Retinal pigment epithelial cell (primary cell): ENCODE results near the gene GALNT12.

Experiments
- DNase-seq: peaks from one replicate; pipeline ENCODE4 v3.0.0-alpha.2; 2010; ENCODE audit warnings: low read depth
- H3K4me3 ChIP-seq: 2 replicates; pipeline ENCODE4 v1.5.1; 2011; ENCODE audit warnings: mild to moderate bottlenecking, low read length, control low read depth, moderate library complexity
- CTCF ChIP-seq: conservative IDR thresholded peaks from 2 replicates; pipeline ENCODE4 v1.5.1; 2011; ENCODE audit warnings: low read depth, low read length, control low read depth, inconsistent platforms

GALNT12 gene

GRCh38 chr9:98850851-98851729, 43.6 kb downstream of the GALNT12 start:
- no peak for DNase-seq
- TF ChIP-seq CTCF = no peak
- H3K4me3 ChIP-seq = no peak overlapping the region

DNA sequence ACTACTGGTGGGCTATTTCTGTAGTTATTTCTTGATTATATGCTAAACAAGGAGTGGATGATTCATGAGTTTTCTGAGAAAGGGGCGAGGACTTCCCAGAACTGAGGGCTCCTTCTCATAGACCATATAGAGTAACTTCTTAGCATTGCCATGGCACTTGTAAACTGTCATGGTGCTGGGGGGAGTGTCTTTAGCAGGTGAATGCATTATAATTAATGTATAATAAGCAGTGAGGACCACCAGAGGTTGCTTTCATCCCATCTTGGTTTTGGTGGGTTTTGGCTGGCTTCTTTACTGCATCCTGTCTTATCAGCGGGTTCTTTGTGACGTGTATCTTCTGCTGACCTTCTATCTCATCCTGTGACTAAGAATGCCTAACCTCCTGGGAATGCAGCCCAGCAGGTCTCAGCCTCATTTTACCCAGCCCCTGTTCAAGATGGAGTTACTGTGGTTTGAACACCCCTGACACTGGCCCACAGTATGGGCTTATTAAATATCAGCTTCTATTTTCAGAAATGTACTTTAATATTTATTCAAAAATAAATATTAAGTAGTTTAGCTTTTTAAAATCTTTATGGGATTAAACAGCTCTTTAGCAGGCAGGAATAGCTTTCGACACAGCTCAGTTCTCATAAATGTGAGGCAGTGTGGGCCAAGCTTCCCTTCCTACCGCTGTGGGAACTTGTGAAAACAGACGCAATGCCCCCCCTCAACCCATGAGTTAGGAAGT, 44.4 kb downstream of the GALNT12 start:
- no peak for TF ChIP-seq CTCF
- H3K4me3 ChIP-seq = no peak overlapping the region
- no peak for DNase-seq

- no peak for TF ChIP-seq CTCF
- DNase-seq = no peak
These were observed 44.9 kb downstream of the GALNT12 start for GRCh38 chr9:98852460-98852734.

GRCh38 chr9:98852961-98853360, 45.5 kb downstream of the GALNT12 start:
- TF ChIP-seq CTCF = no peak
- no peak for DNase-seq

More at GRCh38 chr9:98852460-98852734, 44.9 kb downstream of the GALNT12 start:
- H3K4me3 ChIP-seq = no peak overlapping the region

DNA sequence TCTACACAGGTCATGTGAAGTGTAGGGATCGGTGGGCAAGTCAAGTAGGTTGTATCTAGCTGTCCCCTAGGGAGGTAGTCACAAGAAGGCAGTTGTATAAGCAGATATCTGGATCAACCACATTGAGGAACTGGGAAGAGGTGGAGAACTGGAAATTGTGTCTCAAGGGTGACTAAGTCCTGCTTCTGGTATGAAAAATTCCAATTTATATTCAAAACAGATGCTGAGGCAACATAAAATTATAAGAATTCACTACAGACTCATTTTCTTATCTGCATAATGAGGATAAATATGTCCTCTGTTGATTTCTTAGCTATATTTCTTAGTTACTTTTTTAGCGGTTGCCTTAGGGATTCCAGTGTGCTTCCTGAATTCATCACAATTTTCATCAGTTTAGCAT, 46.8 kb downstream of the GALNT12 start:
- no peak for DNase-seq
- H3K4me3 ChIP-seq = no peak overlapping the region
- no peak for TF ChIP-seq CTCF

More at GRCh38 chr9:98852961-98853360, 45.5 kb downstream of the GALNT12 start:
- no peak overlapping the region for H3K4me3 ChIP-seq

- TF ChIP-seq CTCF = no peak
- no peak overlapping the region for H3K4me3 ChIP-seq
- DNase-seq = no peak
These were observed 48.1 kb downstream of the GALNT12 start for GRCh38 chr9:98855592-98855991.

- no peak for TF ChIP-seq CTCF
- no peak for DNase-seq
- no peak overlapping the region for H3K4me3 ChIP-seq
These were observed 49.5 kb downstream of the GALNT12 start for GRCh38 chr9:98856982-98857381.
